Endothelial cell of umbilical vein (primary cell): Measurements from ENCODE around the gene SH2D3C. TPM values are rescaled to one million over a fixed set of nuclear protein-coding genes. Genes with fewer than 3 reads are reported as not detected.

Experiments used
- BruUV-seq: library from RNA; stranded (reverse); fragments of 400-500 nt; replicated peaks from 2 replicates; lab custom pipeline; 2021; lab: Mats Ljungman, UMichigan
- CTCF ChIA-PET: fragments of 300-600, 350-600 bp; sonication (Branson Sonifier 250); formaldehyde crosslinking; loops from one replicate; lab custom pipeline; 2021; ENCODE audit warnings: antibody characterized with exemption, inconsistent platforms; lab: Charles Lee
- POLR2A ChIA-PET: fragments of 300-600, 350-600 bp; sonication (Branson Sonifier 250); formaldehyde crosslinking; loops from one replicate; lab custom pipeline; 2021; ENCODE audit warnings: antibody characterized with exemption, inconsistent platforms; lab: Charles Lee
- DNase-seq: peaks from one replicate; pipeline ENCODE4 v3.0.0-alpha.2; 2011; ENCODE audit warnings: low read depth, low spot score
- FAIRE-seq: peaks from 2 replicates; lab custom pipeline; 2011; peaks lifted over from hg19 to GRCh38; lab: Jason Lieb, UNC
- H2AFZ ChIP-seq: 2 replicates; pipeline ENCODE4 v1.6.0; 2012; ENCODE audit warnings: low read depth, low read length, control low read depth, inconsistent platforms
- H3K27ac ChIP-seq: 2 replicates; pipeline ENCODE4 v1.5.1; 2011; ENCODE audit warnings: low read depth, mild to moderate bottlenecking, control low read depth, low read length, moderate library complexity; ENCODE audit not compliant: insufficient read depth
- H3K27me3 ChIP-seq, 2 experiments: 2 replicates each; pipeline versions ENCODE4 v1.6.0 to v1.6.1; 2011; ENCODE audit warnings: low read length in 2 of 2, mixed read lengths in 1 of 2; ENCODE audit not compliant: control insufficient read depth in 2 of 2, insufficient read depth in 2 of 2
- H3K36me3 ChIP-seq, 2 experiments: 2 replicates in 1 of 2; 3 replicates in 1 of 2; pipeline ENCODE4 v1.5.1; 2011; ENCODE audit warnings: low read length in 2 of 2, mild to moderate bottlenecking in 1 of 2, moderate library complexity in 1 of 2; ENCODE audit not compliant: control insufficient read depth in 2 of 2, insufficient read depth in 2 of 2; ENCODE audit errors: extremely low read depth in 1 of 2
- H3K4me1 ChIP-seq: 3 replicates; pipeline ENCODE4 v1.5.1; 2011; ENCODE audit warnings: mild to moderate bottlenecking, low read length; ENCODE audit not compliant: control insufficient read depth, insufficient read depth; ENCODE audit errors: extremely low read depth
- H3K4me2 ChIP-seq: 2 replicates; pipeline ENCODE4 v1.6.1; 2011; ENCODE audit warnings: low read length, control low read depth, mixed read lengths; ENCODE audit not compliant: insufficient read depth
- H3K4me3 ChIP-seq, 3 experiments: fragments of 200-600 bp in 1 of 3; sonication (generic), shearing (Covaris generic) in 1 of 3; replicated peaks in 1 of 3; 2 replicates each; pipeline ENCODE4 v1.5.1; 2011 to 2016; ENCODE audit warnings: control low read depth in 3 of 3, low read length in 3 of 3, mild to moderate bottlenecking in 2 of 3, inconsistent platforms in 1 of 3, low read depth in 1 of 3, moderate library complexity in 1 of 3; ENCODE audit not compliant: insufficient read depth in 1 of 3
- H3K79me2 ChIP-seq: 2 replicates; pipeline ENCODE4 v1.6.0; 2012; ENCODE audit warnings: low read length, inconsistent platforms; ENCODE audit not compliant: control insufficient read depth, insufficient read depth
- H3K9ac ChIP-seq: replicated peaks from 2 replicates; pipeline ENCODE3; 2011; ENCODE audit warnings: low read length, control low read depth; ENCODE audit not compliant: insufficient read depth; ENCODE audit errors: extremely low read depth
- H3K9me1 ChIP-seq: replicated peaks from 3 replicates; pipeline ENCODE4 v1.6.0; 2011; ENCODE audit warnings: mild to moderate bottlenecking, low read length; ENCODE audit not compliant: control insufficient read depth, insufficient read depth; ENCODE audit errors: extremely low read depth
- H3K9me3 ChIP-seq: replicated peaks from 2 replicates; pipeline ENCODE4 v1.5.1; 2012; ENCODE audit warnings: low read length, inconsistent platforms; ENCODE audit not compliant: control insufficient read depth, insufficient read depth
- H4K20me1 ChIP-seq: replicated peaks from 2 replicates; pipeline ENCODE3; 2011; ENCODE audit warnings: mild to moderate bottlenecking, low read length; ENCODE audit not compliant: control insufficient read depth, insufficient read depth; ENCODE audit errors: extremely low read depth
- EZH2 ChIP-seq: IDR thresholded peaks from 2 replicates; pipeline ENCODE4 v1.6.1; 2012; ENCODE audit warnings: borderline replicate concordance, low read depth, mild to moderate bottlenecking, moderate library complexity, low read length, inconsistent platforms; ENCODE audit not compliant: severe bottlenecking
- FOS ChIP-seq: IDR thresholded peaks from 2 replicates; pipeline ENCODE4 v1.6.1; 2011; ENCODE audit warnings: mild to moderate bottlenecking, low read length, moderate library complexity, borderline replicate concordance; ENCODE audit not compliant: insufficient read depth
- JUN ChIP-seq: IDR thresholded peaks from 2 replicates; pipeline ENCODE4 v1.6.1; 2011; ENCODE audit warnings: borderline replicate concordance, low read depth; ENCODE audit not compliant: insufficient read length, insufficient read depth
- MYC ChIP-seq: IDR thresholded peaks from one replicate; pipeline ENCODE4 v1.6.1; 2011; ENCODE audit warnings: mild to moderate bottlenecking, low read depth, low read length
- POLR2A ChIP-seq: IDR thresholded peaks from 2 replicates; pipeline ENCODE4 v1.6.1; 2012; ENCODE audit warnings: low read depth, mild to moderate bottlenecking, control low read depth, low read length
- POLR2AphosphoS5 ChIP-seq: IDR thresholded peaks from 2 replicates; pipeline ENCODE4 v1.6.1; 2012; ENCODE audit warnings: low read depth, mild to moderate bottlenecking, control low read depth, low read length, moderate library complexity; ENCODE audit not compliant: insufficient read depth
- dilution Hi-C: fragments of 300-500 bp; cut with MboI; formaldehyde crosslinking; loops from one replicate; pipeline ENCODE4 v1.15.0; 2019; ENCODE audit warnings: low sequenced_read_pairs; ENCODE audit not compliant: extremely low pct_ligation_motif_present
- intact Hi-C: fragments of 100-400 bp; cut with micrococcal nuclease; formaldehyde crosslinking; loops from one replicate; pipeline ENCODE4 v1.10.0; 2022
- polyA plus RNA-seq, 4 experiments: library from polyadenylated mRNA; depleted of rRNA in 3 of 4; stranded (reverse) in 3 of 4; unstranded in 1 of 4; fragments of >200 nt; gene quantifications; 2 replicates each; pipeline versions ENCODE4 v1.2.1 to v1.2.3, GENCODE V29; 2011 to 2012; ENCODE audit warnings: missing spikeins in 1 of 4
- total RNA-seq: library from RNA; stranded (reverse); gene quantifications from 2 replicates; pipeline ENCODE4 v1.2.3, GENCODE V29; 2021
- TF ChIP-seq, protein P1 (sequence below), 2 donors: IDR thresholded peaks; 1 replicate in 1 of 2; 2 replicates in 1 of 2; pipeline ENCODE4 v1.5.1; 2011; ENCODE audit warnings: low read length in 2 of 2, mild to moderate bottlenecking in 2 of 2, moderate library complexity in 2 of 2, control low read depth in 1 of 2, inconsistent platforms in 1 of 2, low read depth in 1 of 2; ENCODE audit not compliant: insufficient read depth in 1 of 2; ENCODE audit errors: extremely low read depth in 1 of 2

SH2D3C gene
- total and polyA plus RNA-seq, 2 donors (not counting 3 experiments of a cell fraction or from before 2014, with no cell fraction given): 95.0 to 173 TPM

DNA sequence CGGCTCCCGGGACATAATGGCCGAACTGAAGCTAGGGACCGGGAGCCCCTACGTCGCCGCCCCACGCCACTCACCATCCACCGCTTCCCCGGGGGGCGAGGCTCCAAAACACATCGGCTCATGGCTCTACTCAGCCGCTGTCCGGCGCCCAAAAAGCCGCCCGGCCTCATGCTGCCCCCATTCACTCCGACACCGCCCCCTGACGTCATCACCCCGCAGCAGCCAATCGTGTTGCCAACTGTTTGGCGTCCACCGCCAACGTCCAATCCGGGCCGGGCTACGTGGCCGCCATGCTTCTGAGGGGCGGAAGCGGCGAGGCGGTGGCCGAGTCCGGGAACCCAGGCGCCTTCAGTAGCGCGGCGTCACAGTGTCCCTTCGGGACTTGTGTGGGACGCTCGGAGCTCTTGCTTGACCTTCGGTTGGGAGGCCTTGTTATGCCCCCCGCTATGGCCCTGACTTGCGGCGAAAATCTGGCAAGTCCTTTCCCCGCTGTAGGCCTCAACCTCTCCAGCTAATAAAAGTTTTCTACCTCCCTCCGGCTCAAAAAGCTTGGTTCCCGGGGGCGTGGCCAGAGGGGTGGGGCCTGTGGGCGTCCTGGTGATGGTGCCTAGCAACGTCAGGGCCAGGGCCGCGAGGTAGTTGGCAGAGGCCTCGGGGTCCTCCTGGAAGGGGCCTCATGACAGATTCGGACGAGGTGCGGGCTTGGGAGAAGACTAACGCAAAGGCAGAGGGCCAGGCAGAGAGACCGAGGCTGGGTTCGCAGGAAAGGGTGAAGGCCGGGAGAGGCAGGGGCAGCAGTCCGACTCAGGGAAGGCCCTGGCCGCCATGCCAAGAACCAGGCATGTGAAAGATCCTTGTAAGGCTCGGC lies 62.8 kb downstream of the SH2D3C start, which contains the start of the genes PTRH1 and TTC16:
TSS of gene PTRH1 (minus strand) at position 194 of the 868 bp plus-strand sequence. CDS start at position 170, 24 bp downstream.
TSS of gene TTC16 (plus strand) at position 610 of the 868 bp plus-strand sequence. CDS start at position 677, 67 bp downstream.
- DNase-seq: peak; percentile 95
- ChIA-PET CTCF (interaction anchor here (0.6 to 2.5 kb wide), 7 partner anchors 9 to 154 kb away, joined by 3 to 30 read pairs (median 4); partner anchors contain the start of gene TOR2A), POLR2A (interaction anchor here (0.9 kb wide), 1 partner anchor 19 kb away, joined by 3 read pairs; the partner anchor contains the start of gene TOR2A)
- no peaks in the 10 kb centered on the region for H3K9me1 ChIP-seq
- peak within 1 kb of the TSS; percentile 74 for H3K9ac ChIP-seq
- dilution Hi-C loops (no loop called here), intact Hi-C loops (loop anchor here (1.0 to 5.0 kb wide), 3 partner anchors 103 to 488 kb away; partner anchors contain the start of gene STXBP1)
- H3K27me3 ChIP-seq: no peaks in the 10 kb centered on the region
- no peaks in the 10 kb centered on the region for H3K36me3 ChIP-seq
- H4K20me1 ChIP-seq: no peaks in the 10 kb centered on the region
- peak within 1 kb of the TSS; percentile 88 for H2AFZ ChIP-seq
- peak; percentile 52 for TF ChIP-seq POLR2AphosphoS5
- no peak for TF ChIP-seq EZH2
- no peaks in the 10 kb centered on the region for H3K9me3 ChIP-seq
- peak; percentile 97 for FAIRE-seq
- H3K27ac ChIP-seq: peak within 1 kb of the TSS; percentile 36
- peaks cover 5% of the 10 kb centered on the region for H3K79me2 ChIP-seq
- peak within 1 kb of the TSS; percentile 88 for H3K4me2 ChIP-seq
- peaks cover 5% of the 10 kb centered on the region for H3K4me1 ChIP-seq
- BruUV-seq: no TSS peak
- peak within 1 kb of the TSS; percentile 67 to 88 (median 85) for H3K4me3 ChIP-seq

DNA sequence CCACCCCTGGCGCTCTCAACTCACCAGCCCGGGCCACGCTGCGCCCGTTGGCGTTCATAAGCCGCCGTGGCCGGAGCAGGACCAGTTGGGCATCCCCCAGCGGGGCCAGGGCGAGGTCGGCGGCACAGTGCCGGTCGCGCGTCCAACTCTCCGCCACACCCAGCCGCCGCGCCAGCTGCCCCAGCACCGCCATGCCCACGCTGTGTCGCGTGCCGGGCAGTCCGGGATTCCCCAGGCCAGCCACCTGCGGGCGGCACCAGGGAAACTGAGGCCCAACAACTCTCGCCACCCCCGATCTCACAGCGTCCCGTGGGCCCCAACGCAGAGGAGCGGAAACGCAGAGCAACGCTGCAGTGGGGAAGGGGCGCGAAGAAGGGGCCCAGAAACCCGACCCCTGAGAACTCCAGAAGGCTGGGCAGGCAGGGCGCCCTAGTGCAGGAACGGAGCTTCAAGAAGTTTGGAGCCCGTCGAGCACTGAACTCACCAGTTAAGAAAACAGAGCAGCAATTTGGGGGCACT lies 63.5 kb downstream of the SH2D3C start:
- peaks cover 5% of the 10 kb centered on the region for H3K4me1 ChIP-seq
- DNase-seq: no peak
- peaks cover 5% of the 10 kb centered on the region for H3K79me2 ChIP-seq
- no peaks in the 10 kb centered on the region for H3K9me3 ChIP-seq
- ChIA-PET POLR2A (interaction anchor here (0.9 kb wide), 1 partner anchor 20 kb away, joined by 3 read pairs; the partner anchor contains the start of gene TOR2A), CTCF (interaction anchor here (1.0 to 2.5 kb wide), 6 partner anchors 10 to 155 kb away, joined by 3 to 30 read pairs (median 5); partner anchors contain the start of gene TOR2A)
- peak overlapping the region; percentile 74 for H3K9ac ChIP-seq
- H3K9me1 ChIP-seq: no peaks in the 10 kb centered on the region
- no peaks in the 10 kb centered on the region for H4K20me1 ChIP-seq
- peak overlapping the region; percentile 67 to 88 (median 85) for H3K4me3 ChIP-seq
- H3K36me3 ChIP-seq: no peaks in the 10 kb centered on the region
- BruUV-seq: TSS peak; percentile 46
- peak overlapping the region; percentile 36 for H3K27ac ChIP-seq
- intact Hi-C loops (loop anchor here (1.0 to 5.0 kb wide), 3 partner anchors 103 to 488 kb away; partner anchors contain the start of gene STXBP1), dilution Hi-C loops (no loop called here)
- H3K4me2 ChIP-seq: peak overlapping the region; percentile 88
- no peak for FAIRE-seq
- TF ChIP-seq, protein P1, sequence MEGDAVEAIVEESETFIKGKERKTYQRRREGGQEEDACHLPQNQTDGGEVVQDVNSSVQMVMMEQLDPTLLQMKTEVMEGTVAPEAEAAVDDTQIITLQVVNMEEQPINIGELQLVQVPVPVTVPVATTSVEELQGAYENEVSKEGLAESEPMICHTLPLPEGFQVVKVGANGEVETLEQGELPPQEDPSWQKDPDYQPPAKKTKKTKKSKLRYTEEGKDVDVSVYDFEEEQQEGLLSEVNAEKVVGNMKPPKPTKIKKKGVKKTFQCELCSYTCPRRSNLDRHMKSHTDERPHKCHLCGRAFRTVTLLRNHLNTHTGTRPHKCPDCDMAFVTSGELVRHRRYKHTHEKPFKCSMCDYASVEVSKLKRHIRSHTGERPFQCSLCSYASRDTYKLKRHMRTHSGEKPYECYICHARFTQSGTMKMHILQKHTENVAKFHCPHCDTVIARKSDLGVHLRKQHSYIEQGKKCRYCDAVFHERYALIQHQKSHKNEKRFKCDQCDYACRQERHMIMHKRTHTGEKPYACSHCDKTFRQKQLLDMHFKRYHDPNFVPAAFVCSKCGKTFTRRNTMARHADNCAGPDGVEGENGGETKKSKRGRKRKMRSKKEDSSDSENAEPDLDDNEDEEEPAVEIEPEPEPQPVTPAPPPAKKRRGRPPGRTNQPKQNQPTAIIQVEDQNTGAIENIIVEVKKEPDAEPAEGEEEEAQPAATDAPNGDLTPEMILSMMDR (IDR thresholded peaks at IDR 0.05; ENCODE audit: extremely low read depth in 1 of 2, insufficient read depth in 1 of 2, low read depth in 1 of 2, low read length in 2 of 2): no peak
- TF ChIP-seq JUN (no peak), POLR2AphosphoS5 (no peak), POLR2A (no peak), EZH2 (no peak), FOS (no peak), MYC (no peak)
- H2AFZ ChIP-seq: peak overlapping the region; percentile 80
- H3K27me3 ChIP-seq: no peaks in the 10 kb centered on the region
